Body of pancreas (tissue), 4 donors: Measurements from ENCODE around the gene NXT1. TPM values are rescaled to one million over a fixed set of nuclear protein-coding genes. Genes with fewer than 3 reads are reported as not detected.
A peak's percentile ranks its signal among the peaks of the same experiment; 100 is the strongest.

Experiments used
- ATAC-seq: fragments of 150-250 bp; one replicate; pipeline ENCODE4 v1.9.1; 2016
- DNase-seq, 4 donors: peaks; one replicate each; pipeline ENCODE4 v3.0.0-alpha.2; 2019
- H3K27ac ChIP-seq, 4 donors: fragments of 200-600 bp; sonication (generic); 1 replicate in 3 of 4; 2 replicates in 1 of 4; pipeline versions ENCODE4 v1.5.1 to v1.6.1; 2016 to 2019; ENCODE audit warnings: mild to moderate bottlenecking in 1 of 4, mixed read lengths in 1 of 4, moderate library complexity in 1 of 4
- H3K27me3 ChIP-seq, 2 donors: fragments of 200-600 bp; sonication (generic); one replicate each; pipeline ENCODE4 v1.6.0; 2016; ENCODE audit warnings: mild to moderate bottlenecking in 1 of 2
- H3K36me3 ChIP-seq, 2 donors: fragments of 200-600 bp; sonication (generic); replicated peaks in 1 of 2; 2 replicates each; pipeline ENCODE4 v1.5.1; 2016; ENCODE audit warnings: low read depth in 2 of 2; ENCODE audit not compliant: insufficient read depth in 1 of 2
- H3K4me1 ChIP-seq: fragments of 200-600 bp; sonication (generic); one replicate; pipeline ENCODE4 v1.6.0; 2016
- H3K4me3 ChIP-seq, 2 donors: fragments of 200-600 bp; sonication (generic); 1 replicate in 1 of 2; 2 replicates in 1 of 2; pipeline ENCODE4 v1.5.1; 2016 to 2019
- H3K9me3 ChIP-seq, 3 donors: fragments of 200-600 bp; sonication (generic); 1 replicate in 2 of 3; 2 replicates in 1 of 3; pipeline ENCODE4 v1.5.1; 2016
- POLR2A ChIP-seq, 3 donors: fragments of 450-650 bp; IDR thresholded peaks; one replicate each; pipeline ENCODE4 v1.6.1; 2016; ENCODE audit warnings: antibody characterized with exemption in 3 of 3, mild to moderate bottlenecking in 2 of 3
- WGBS, 2 donors: methylation state at CpG; one replicate each; pipeline ENCODE4 v1.1.5; 2017; 5-methylcytosine and 5-hydroxymethylcytosine counted together
- intact Hi-C: fragments of 100-400 bp; cut with DNase I; formaldehyde crosslinking; loops from one replicate; pipeline ENCODE4 v1.15.1; 2023
- small RNA-seq: library from RNA; depleted of rRNA; stranded (forward); fragments of <200 nt; gene quantifications from one replicate; pipeline ENCODE3, GENCODE V24; 2016
- total RNA-seq, 2 donors: library from RNA; depleted of rRNA; stranded (reverse); fragments of >200 nt; gene quantifications; one replicate each; pipeline ENCODE4 v1.1.0, GENCODE V29; 2016
- TF ChIP-seq, protein P1 (sequence below), 7 experiments: fragments of 450-650 bp in 4 of 7; fragments of 200-600 bp in 3 of 7; sonication (generic) in 3 of 7; IDR thresholded peaks; one replicate each; pipeline ENCODE4 v1.5.1; 2016 to 2019; ENCODE audit warnings: antibody characterized with exemption in 7 of 7

NXT1 gene
- total RNA-seq, 2 donors from 2014 or later, result 6.5 to 16.2 TPM

DNA sequence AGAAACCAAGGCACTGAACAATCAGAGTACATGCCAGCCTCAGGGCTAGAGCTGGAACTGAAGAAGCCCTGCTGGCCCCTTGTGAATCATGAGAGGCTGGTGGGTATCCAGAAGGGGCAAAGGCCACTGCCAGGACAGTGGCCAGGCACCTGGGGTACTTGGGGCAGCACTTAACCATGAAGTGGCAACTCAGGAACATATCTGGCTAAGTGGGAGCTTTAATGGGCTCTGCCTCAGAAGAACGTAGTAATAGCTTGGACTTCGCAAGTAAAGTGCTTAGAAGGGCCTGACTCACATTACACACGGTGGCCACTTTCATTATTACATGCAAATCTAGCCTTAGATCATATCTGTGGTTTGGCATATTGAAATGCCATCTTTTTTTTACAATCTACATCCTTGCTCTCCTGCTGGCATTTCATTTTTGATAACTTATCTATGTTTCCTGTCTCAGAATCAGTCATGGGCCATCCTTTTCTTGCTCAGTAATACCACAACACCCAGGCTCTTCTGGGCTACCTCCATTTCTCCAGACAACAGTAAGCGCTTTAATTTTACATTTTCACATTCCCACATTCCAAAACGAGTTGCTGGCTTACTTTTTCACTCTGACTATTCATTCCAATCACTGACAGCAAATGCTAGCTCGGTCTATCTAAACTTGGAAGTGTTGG, 49.1 kb downstream of the NXT1 start:
- no peaks in the 10 kb centered on the region for H3K9me3 ChIP-seq
- no peak for DNase-seq
- WGBS, 2 donors, result 81% methylated on average over 6 of the region's 6 CpGs
- ATAC-seq, result no peak
- no peaks in the 10 kb centered on the region for H3K27me3 ChIP-seq
- no peak for TF ChIP-seq POLR2A (IDR thresholded peaks at IDR 0.05)
- TF ChIP-seq, protein P1, sequence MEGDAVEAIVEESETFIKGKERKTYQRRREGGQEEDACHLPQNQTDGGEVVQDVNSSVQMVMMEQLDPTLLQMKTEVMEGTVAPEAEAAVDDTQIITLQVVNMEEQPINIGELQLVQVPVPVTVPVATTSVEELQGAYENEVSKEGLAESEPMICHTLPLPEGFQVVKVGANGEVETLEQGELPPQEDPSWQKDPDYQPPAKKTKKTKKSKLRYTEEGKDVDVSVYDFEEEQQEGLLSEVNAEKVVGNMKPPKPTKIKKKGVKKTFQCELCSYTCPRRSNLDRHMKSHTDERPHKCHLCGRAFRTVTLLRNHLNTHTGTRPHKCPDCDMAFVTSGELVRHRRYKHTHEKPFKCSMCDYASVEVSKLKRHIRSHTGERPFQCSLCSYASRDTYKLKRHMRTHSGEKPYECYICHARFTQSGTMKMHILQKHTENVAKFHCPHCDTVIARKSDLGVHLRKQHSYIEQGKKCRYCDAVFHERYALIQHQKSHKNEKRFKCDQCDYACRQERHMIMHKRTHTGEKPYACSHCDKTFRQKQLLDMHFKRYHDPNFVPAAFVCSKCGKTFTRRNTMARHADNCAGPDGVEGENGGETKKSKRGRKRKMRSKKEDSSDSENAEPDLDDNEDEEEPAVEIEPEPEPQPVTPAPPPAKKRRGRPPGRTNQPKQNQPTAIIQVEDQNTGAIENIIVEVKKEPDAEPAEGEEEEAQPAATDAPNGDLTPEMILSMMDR (IDR thresholded peaks at IDR 0.05), result no peak
- H3K4me3 ChIP-seq, result no peak overlapping the region
- peaks cover 6% of the 10 kb centered on the region for H3K4me1 ChIP-seq
- intact Hi-C loops, result no loop called here
- no peak overlapping the region for H3K27ac ChIP-seq
- H3K36me3 ChIP-seq, result peaks cover 0 to 3% of the 10 kb centered on the region in 2 donors

DNA sequence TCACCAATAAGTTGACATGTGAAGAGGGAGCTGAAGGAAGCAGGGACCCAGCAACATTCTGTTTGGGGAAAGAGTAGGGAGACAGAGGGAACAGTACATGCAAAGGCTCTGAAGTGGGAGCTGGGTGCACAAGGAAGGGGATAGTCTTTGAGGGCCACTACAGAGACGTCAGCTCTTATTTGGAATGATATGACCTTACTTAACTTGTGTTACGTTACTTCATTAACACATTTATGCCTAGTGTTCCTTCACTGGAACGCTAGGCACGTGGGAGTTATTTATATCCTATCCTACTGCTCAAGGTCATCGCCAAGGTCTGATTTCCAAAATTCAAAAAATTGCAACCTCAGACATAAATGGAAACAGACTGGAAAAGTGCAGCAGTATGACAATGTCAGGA, 50.5 kb downstream of the NXT1 start:
- Histone ChIP-seq H3K27me3 (no peaks in the 10 kb centered on the region), H3K36me3 (peaks cover 0 to 2% of the 10 kb centered on the region in 2 donors), H3K4me3 (no peak overlapping the region), H3K4me1 (peaks cover 6% of the 10 kb centered on the region), H3K27ac (no peak overlapping the region), H3K9me3 (no peaks in the 10 kb centered on the region)
- 39 to 42% methylated on average over 5 of the region's 5 CpGs for WGBS, 2 donors
- TF ChIP-seq, protein P1 (IDR thresholded peaks at IDR 0.05), result no peak
- no peak for TF ChIP-seq POLR2A (IDR thresholded peaks at IDR 0.05)
- no peak for ATAC-seq
- DNase-seq, result no peak
- intact Hi-C loops, result no loop called here

DNA sequence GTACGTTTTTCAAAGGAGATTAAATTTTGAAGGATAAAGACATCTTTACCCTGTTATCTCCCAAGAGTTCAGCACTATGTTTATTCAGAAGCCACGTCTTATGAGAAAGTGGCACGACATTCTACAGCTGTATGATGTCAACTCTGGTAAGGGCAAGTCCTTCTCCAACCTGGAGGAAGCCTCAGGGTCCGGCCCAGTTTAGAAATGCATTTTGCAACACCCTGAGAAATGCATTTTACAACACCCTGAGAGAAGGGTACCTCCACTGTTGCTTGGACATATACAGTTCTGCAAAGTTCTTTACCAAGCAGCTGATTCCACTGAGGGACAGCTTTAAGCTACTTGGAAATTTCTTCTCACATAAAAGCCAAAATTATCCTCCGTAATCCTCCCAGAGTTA, 53.2 kb downstream of the NXT1 start:
- WGBS, 2 donors, result 71 to 73% methylated on average over 5 of the region's 5 CpGs
- intact Hi-C loops, result no loop called here

DNA sequence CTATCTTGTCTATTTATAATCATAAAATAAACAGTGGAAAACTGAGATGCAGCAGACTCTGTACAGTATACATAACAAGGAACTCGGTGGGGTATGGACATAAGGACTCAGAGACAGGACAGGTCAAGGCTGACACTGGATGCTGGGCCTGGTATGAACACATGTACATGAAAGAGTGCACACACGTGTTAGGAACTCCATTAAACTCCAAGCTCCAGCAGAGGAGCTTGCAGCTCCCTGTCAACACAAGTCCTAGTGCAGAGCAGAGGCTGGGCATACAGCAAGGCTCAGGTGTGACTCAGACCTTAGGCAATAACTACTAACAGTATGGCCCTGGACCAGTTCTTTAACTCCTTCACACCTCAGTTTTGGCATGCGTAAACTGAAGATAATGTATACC, 53.6 kb downstream of the NXT1 start:
- WGBS, 2 donors, result 48 to 55% methylated on average over 3 of the region's 3 CpGs
- Histone ChIP-seq H3K4me3 (no peak overlapping the region), H3K4me1 (peaks cover 12% of the 10 kb centered on the region), H3K27ac (no peak overlapping the region), H3K27me3 (no peaks in the 10 kb centered on the region), H3K36me3 (no peaks in the 10 kb centered on the region), H3K9me3 (no peaks in the 10 kb centered on the region)
- intact Hi-C loops, result no loop called here
- TF ChIP-seq, protein P1 (IDR thresholded peaks at IDR 0.05), result no peak
- no peak for TF ChIP-seq POLR2A (IDR thresholded peaks at IDR 0.05)
- DNase-seq, result peak in 1 of 4 donors; percentile 22
- ATAC-seq, result peak; percentile 18

More for the DNA sequence above, 53.2 kb downstream of the NXT1 start:
- TF ChIP-seq, protein P1 (IDR thresholded peaks at IDR 0.05), result no peak
- ATAC-seq (no peak), DNase-seq (no peak)
- H3K4me1 ChIP-seq, result peaks cover 7% of the 10 kb centered on the region
- no peak overlapping the region for H3K4me3 ChIP-seq
- no peak overlapping the region for H3K27ac ChIP-seq
- H3K27me3 ChIP-seq, result no peaks in the 10 kb centered on the region
- H3K36me3 ChIP-seq, result no peaks in the 10 kb centered on the region
- no peaks in the 10 kb centered on the region for H3K9me3 ChIP-seq

Small RNA genes within 50 kb of the gene (small RNA-seq; reads per million reads assigned to genes)
- not detected for gene RNA5SP479

Other genes starting within 250 kb of the NXT1 start
- 1 to 10 TPM; 1.6 to 6.2 TPM for gene GZF1, start 11.4 kb downstream of the NXT1 start, total RNA-seq
- gene NAPB, start 70.7 kb downstream of the NXT1 start, total RNA-seq, result 10 to 100 TPM in 1 of 2 donors, 1 to 10 TPM in 1; 9.9 to 12.7 TPM
- gene CSTL1, start 88.9 kb downstream of the NXT1 start, total RNA-seq, result not detected
- gene CST11, start 102.1 kb downstream of the NXT1 start, total RNA-seq, result not detected
- not detected for gene CST8, start 140.3 kb downstream of the NXT1 start, total RNA-seq
- gene CST9L, start 217.7 kb downstream of the NXT1 start, total RNA-seq, result not detected